HG03196 (cell line): ENCODE data around the gene MDH2.
"Not testable (repeated sequence)": the region's sequence is repeated elsewhere in the genome, so short reads cannot be mapped to it uniquely, and the experiment has no call there.

Source experiments
- ATAC-seq: cut with Tn5 transposase; IDR thresholded peaks from one replicate; pipeline ENCODE4 v1.9.1; 2021; ENCODE audit not compliant: unreplicated experiment

The MDH2 gene

GRCh38 chr7:76071316-76072242, 23.7 kb downstream of the MDH2 start:
- no peak for ATAC-seq

- no peak for ATAC-seq
Measured at GRCh38 chr7:76072243-76073148, 24.6 kb downstream of the MDH2 start.

GRCh38 chr7:76073335-76073990, 25.6 kb downstream of the MDH2 start:
- ATAC-seq: no peak

- no peak for ATAC-seq
Measured at GRCh38 chr7:76074306-76074971, 26.5 kb downstream of the MDH2 start.

- ATAC-seq: no peak
Measured at GRCh38 chr7:76074972-76075370, 27.1 kb downstream of the MDH2 start.

- no peak for ATAC-seq
Measured at GRCh38 chr7:76076995-76077394, 29.1 kb downstream of the MDH2 start.

GRCh38 chr7:76077435-76077834, 29.5 kb downstream of the MDH2 start:
- ATAC-seq: no peak

GRCh38 chr7:76080204-76080603, 32.3 kb downstream of the MDH2 start:
- no peak for ATAC-seq

GRCh38 chr7:76084115-76084514, 36.2 kb downstream of the MDH2 start:
- ATAC-seq: not testable (repeated sequence)

GRCh38 chr7:76086070-76086469, 38.2 kb downstream of the MDH2 start:
- ATAC-seq: no peak

GRCh38 chr7:76087362-76087791, 39.5 kb downstream of the MDH2 start:
- ATAC-seq: not testable (repeated sequence)

GRCh38 chr7:76089865-76090475, 42.1 kb downstream of the MDH2 start:
- ATAC-seq: no peak

- no peak for ATAC-seq
Measured at GRCh38 chr7:76091506-76091905, 43.6 kb downstream of the MDH2 start.

GRCh38 chr7:76093531-76093930, 45.6 kb downstream of the MDH2 start:
- not testable (repeated sequence) for ATAC-seq

GRCh38 chr7:76094326-76094725, 46.4 kb downstream of the MDH2 start:
- ATAC-seq: not testable (repeated sequence)

- no peak for ATAC-seq
Measured at GRCh38 chr7:76095908-76096307, 48.0 kb downstream of the MDH2 start.

- not testable (repeated sequence) for ATAC-seq
Measured at GRCh38 chr7:76101693-76102437, 54.0 kb downstream of the MDH2 start.

- not testable (repeated sequence) for ATAC-seq
Measured at GRCh38 chr7:76103788-76104187, 55.9 kb downstream of the MDH2 start.

GRCh38 chr7:76106130-76106529, 58.2 kb downstream of the MDH2 start:
- ATAC-seq: not testable (repeated sequence)
